Fibroblast of pulmonary artery (primary cell): Measurements from ENCODE around the gene VPREB3.

Experiments used
- DNase-seq: peaks from one replicate; pipeline ENCODE4 v3.0.0-alpha.2; 2010; ENCODE audit warnings: low read depth
- H3K4me3 ChIP-seq: replicated peaks from 2 replicates; pipeline ENCODE4 v1.5.1; 2011; ENCODE audit warnings: low read depth, mild to moderate bottlenecking, control low read depth, low read length, moderate library complexity
- CTCF ChIP-seq: IDR thresholded peaks from 2 replicates; pipeline ENCODE4 v1.5.1; 2011; ENCODE audit warnings: mild to moderate bottlenecking, control low read depth, low read length, inconsistent platforms; ENCODE audit errors: missing control alignments

The VPREB3 gene

GRCh38 chr22:23754980-23755636 lies 883 bp upstream of the VPREB3 start:
- no peak for TF ChIP-seq CTCF
- no peak overlapping the region for H3K4me3 ChIP-seq
- DNase-seq, result peak; percentile 79

- DNase-seq, result no peak
- no peak overlapping the region for H3K4me3 ChIP-seq
- TF ChIP-seq CTCF, result no peak
Measured at GRCh38 chr22:23753385-23753784, 840 bp downstream of the VPREB3 start.

- TF ChIP-seq CTCF, result no peak
Measured at GRCh38 chr22:23752750-23753149, 1.5 kb downstream of the VPREB3 start.

GRCh38 chr22:23752090-23752691 lies 2.0 kb downstream of the VPREB3 start:
- no peak for TF ChIP-seq CTCF
- no peak for DNase-seq
- no peak overlapping the region for H3K4me3 ChIP-seq

More at GRCh38 chr22:23752750-23753149, 1.5 kb downstream of the VPREB3 start:
- DNase-seq, result no peak
- H3K4me3 ChIP-seq, result no peak overlapping the region

GRCh38 chr22:23751441-23751996 lies 2.7 kb downstream of the VPREB3 start:
- TF ChIP-seq CTCF, result no peak
- peak overlapping the region; percentile 59 for H3K4me3 ChIP-seq
- no peak for DNase-seq

DNA sequence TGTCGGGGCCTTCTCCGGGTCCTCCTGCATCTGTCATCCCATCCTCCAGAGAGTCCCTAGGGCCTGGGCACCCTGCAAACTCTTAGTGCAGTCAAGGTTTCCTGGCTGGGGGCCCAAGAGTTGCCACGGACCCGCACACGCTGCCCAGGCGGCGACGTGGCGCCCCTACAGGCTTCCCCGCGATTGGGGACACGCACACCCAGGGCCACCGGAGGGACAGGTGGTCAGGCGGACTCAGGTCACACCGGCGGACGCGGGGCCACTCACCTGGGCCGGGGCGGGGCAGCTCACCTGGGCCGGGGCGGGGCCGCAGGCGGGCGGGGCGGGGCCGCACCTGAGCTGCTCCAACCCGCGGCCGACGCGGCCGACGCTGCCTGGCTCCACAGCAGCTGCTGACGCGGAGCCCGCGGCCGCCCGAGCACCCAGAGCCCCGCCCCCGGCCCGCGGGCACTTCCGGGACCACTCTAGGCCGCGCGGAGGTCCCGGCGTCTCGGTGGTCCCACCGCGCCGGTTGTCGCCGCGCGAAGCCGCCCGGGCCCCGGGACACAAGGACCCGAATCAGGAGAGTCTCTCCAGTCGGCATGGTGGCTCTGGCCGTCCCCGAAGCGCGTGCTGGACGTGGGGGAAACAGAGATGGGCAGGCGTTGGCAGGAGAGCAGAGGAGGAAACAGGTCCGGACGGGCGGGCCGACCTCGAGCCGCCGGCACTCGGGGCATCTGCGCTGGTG lies 3.3 kb downstream of the VPREB3 start, which contains the start of gene ZNF70:
Gene ZNF70, minus strand, starts transcription at position 399 of the 727 bp plus-strand sequence. CDS start 5,972 bp downstream, outside the sequence.
- DNase-seq, result peak; percentile 72
- TF ChIP-seq CTCF, result no peak
- H3K4me3 ChIP-seq, result peak within 1 kb of the TSS; percentile 83
